Vagina (tissue), 2 donors: ENCODE results near the gene FGFR2. TPM values are rescaled to one million over a fixed set of nuclear protein-coding genes. Genes with fewer than 3 reads are reported as not detected.

Source experiments
- DNase-seq, 2 donors: peaks; one replicate each; pipeline ENCODE4 v3.0.0-alpha.2; 2017; ENCODE audit errors: extremely low spot score in 2 of 2
- H3K27ac ChIP-seq: fragments of 200-600 bp; sonication (generic); one replicate; pipeline ENCODE4 v1.5.1; 2019
- H3K27me3 ChIP-seq: fragments of 200-600 bp; sonication (generic); one replicate; pipeline ENCODE4 v1.5.1; 2019
- H3K36me3 ChIP-seq, 2 donors: fragments of 200-600 bp; sonication (generic); one replicate each; pipeline ENCODE4 v1.5.1; 2017 to 2019
- H3K4me1 ChIP-seq: fragments of 200-600 bp; sonication (generic); one replicate; pipeline ENCODE4 v1.5.1; 2019
- H3K4me3 ChIP-seq, 2 donors: fragments of 200-600 bp; sonication (generic); 1 replicate in 1 of 2; 2 replicates in 1 of 2; pipeline ENCODE4 v1.5.1; 2016 to 2019
- H3K9me3 ChIP-seq: fragments of 200-600 bp; sonication (generic); one replicate; pipeline ENCODE4 v1.5.1; 2019
- CTCF ChIP-seq, 3 experiments: fragments of 450-650 bp in 2 of 3; fragments of 200-600 bp in 1 of 3; sonication (generic) in 1 of 3; IDR thresholded peaks; one replicate each; pipeline ENCODE4 v1.5.1; 2017 to 2019; ENCODE audit warnings: antibody characterized with exemption in 3 of 3, mild to moderate bottlenecking in 2 of 3, moderate library complexity in 2 of 3
- POLR2A ChIP-seq, 2 donors: fragments of 450-650 bp; IDR thresholded peaks; one replicate each; pipeline ENCODE4 v1.6.1; 2017; ENCODE audit warnings: antibody characterized with exemption in 2 of 2, mild to moderate bottlenecking in 2 of 2, moderate library complexity in 2 of 2
- POLR2AphosphoS5 ChIP-seq, 2 donors: sonication (generic); formaldehyde crosslinking; IDR thresholded peaks; one replicate each; pipeline ENCODE4 v1.9.0; 2017; ENCODE audit warnings: antibody characterized with exemption in 2 of 2, mild to moderate bottlenecking in 2 of 2, low read depth in 1 of 2; ENCODE audit not compliant: insufficient read depth in 1 of 2
- intact Hi-C: fragments of 100-400 bp; cut with DNase I; formaldehyde crosslinking; loops from one replicate; pipeline ENCODE4 v1.15.1; 2023
- total RNA-seq: library from RNA; depleted of rRNA; stranded (reverse); fragments of >200 nt; gene quantifications from one replicate; pipeline ENCODE4 v1.2.3, GENCODE V29; 2016

The FGFR2 gene
- total RNA-seq, 1 donor from 2014 or later: 54.0 TPM

GRCh38 chr10:121510201-121510771, 88.0 kb downstream of the FGFR2 start:
- Histone ChIP-seq H3K9me3 (no peaks in the 10 kb centered on the region), H3K4me1 (no peaks in the 10 kb centered on the region), H3K27ac (no peak overlapping the region), H3K36me3 (no peaks in the 10 kb centered on the region), H3K27me3 (no peaks in the 10 kb centered on the region), H3K4me3 (no peak overlapping the region)
- TF ChIP-seq POLR2AphosphoS5 (IDR thresholded peaks at IDR 0.05; ENCODE audit: insufficient read depth in 1 of 2, low read depth in 1 of 2) (no peak), POLR2A (IDR thresholded peaks at IDR 0.05) (no peak), CTCF (IDR thresholded peaks at IDR 0.05) (no peak)
- no peak for DNase-seq
- intact Hi-C loops: no loop called here

GRCh38 chr10:121509796-121510195, 88.4 kb downstream of the FGFR2 start:
- no peak for TF ChIP-seq POLR2AphosphoS5 (IDR thresholded peaks at IDR 0.05; ENCODE audit: insufficient read depth in 1 of 2, low read depth in 1 of 2)
- no peak for TF ChIP-seq POLR2A (IDR thresholded peaks at IDR 0.05)
- TF ChIP-seq CTCF (IDR thresholded peaks at IDR 0.05): no peak
- H3K27ac ChIP-seq: no peak overlapping the region

GRCh38 chr10:121509112-121509511, 89.1 kb downstream of the FGFR2 start:
- no peak for TF ChIP-seq CTCF (IDR thresholded peaks at IDR 0.05)
- no peak for TF ChIP-seq POLR2AphosphoS5 (IDR thresholded peaks at IDR 0.05; ENCODE audit: insufficient read depth in 1 of 2, low read depth in 1 of 2)
- TF ChIP-seq POLR2A (IDR thresholded peaks at IDR 0.05): no peak
- no peaks in the 10 kb centered on the region for H3K9me3 ChIP-seq
- intact Hi-C loops: no loop called here
- H3K4me1 ChIP-seq: no peaks in the 10 kb centered on the region
- H3K27me3 ChIP-seq: no peaks in the 10 kb centered on the region
- no peak overlapping the region for H3K27ac ChIP-seq
- no peaks in the 10 kb centered on the region for H3K36me3 ChIP-seq
- H3K4me3 ChIP-seq: no peak overlapping the region
- DNase-seq: no peak

More at GRCh38 chr10:121509796-121510195, 88.4 kb downstream of the FGFR2 start:
- no peaks in the 10 kb centered on the region for H3K9me3 ChIP-seq
- H3K4me3 ChIP-seq: no peak overlapping the region
- no peak for DNase-seq
- H3K27me3 ChIP-seq: no peaks in the 10 kb centered on the region
- intact Hi-C loops: no loop called here
- H3K36me3 ChIP-seq: no peaks in the 10 kb centered on the region
- H3K4me1 ChIP-seq: no peaks in the 10 kb centered on the region

GRCh38 chr10:121503587-121504051, 94.6 kb downstream of the FGFR2 start:
- Histone ChIP-seq H3K4me1 (peaks cover 6% of the 10 kb centered on the region), H3K9me3 (no peaks in the 10 kb centered on the region), H3K36me3 (peaks cover 0 to 11% of the 10 kb centered on the region in 2 donors), H3K4me3 (no peak overlapping the region), H3K27me3 (no peaks in the 10 kb centered on the region), H3K27ac (no peak overlapping the region)
- TF ChIP-seq POLR2A (IDR thresholded peaks at IDR 0.05) (no peak), CTCF (IDR thresholded peaks at IDR 0.05) (no peak), POLR2AphosphoS5 (IDR thresholded peaks at IDR 0.05; ENCODE audit: insufficient read depth in 1 of 2, low read depth in 1 of 2) (no peak)
- no peak for DNase-seq
- intact Hi-C loops: no loop called here

- Histone ChIP-seq H3K27ac (no peak overlapping the region), H3K27me3 (no peaks in the 10 kb centered on the region), H3K9me3 (no peaks in the 10 kb centered on the region), H3K36me3 (peaks cover 0 to 11% of the 10 kb centered on the region in 2 donors), H3K4me1 (peaks cover 6% of the 10 kb centered on the region), H3K4me3 (no peak overlapping the region)
- DNase-seq: no peak
- intact Hi-C loops: no loop called here
- TF ChIP-seq POLR2AphosphoS5 (IDR thresholded peaks at IDR 0.05; ENCODE audit: insufficient read depth in 1 of 2, low read depth in 1 of 2) (no peak), POLR2A (IDR thresholded peaks at IDR 0.05) (no peak), CTCF (IDR thresholded peaks at IDR 0.05) (no peak)
Observed at GRCh38 chr10:121501796-121502195, 96.4 kb downstream of the FGFR2 start.
